Fibroblast of mammary gland (primary cell): ENCODE measurements around the gene SIM2.

Experiments
- DNase-seq: peaks from one replicate; pipeline ENCODE4 v3.0.0-alpha.2; 2010; ENCODE audit warnings: low read depth
- H3K4me3 ChIP-seq: 2 replicates; pipeline ENCODE4 v1.5.1; 2011; ENCODE audit warnings: low read depth, mild to moderate bottlenecking, low read length, moderate library complexity; ENCODE audit not compliant: control insufficient read depth
- TF ChIP-seq, protein P1 (sequence below): conservative IDR thresholded peaks from 2 replicates; pipeline ENCODE4 v1.5.1; 2011; ENCODE audit warnings: low read depth, low read length, inconsistent platforms; ENCODE audit not compliant: control insufficient read depth, insufficient read depth

SIM2 gene

DNA sequence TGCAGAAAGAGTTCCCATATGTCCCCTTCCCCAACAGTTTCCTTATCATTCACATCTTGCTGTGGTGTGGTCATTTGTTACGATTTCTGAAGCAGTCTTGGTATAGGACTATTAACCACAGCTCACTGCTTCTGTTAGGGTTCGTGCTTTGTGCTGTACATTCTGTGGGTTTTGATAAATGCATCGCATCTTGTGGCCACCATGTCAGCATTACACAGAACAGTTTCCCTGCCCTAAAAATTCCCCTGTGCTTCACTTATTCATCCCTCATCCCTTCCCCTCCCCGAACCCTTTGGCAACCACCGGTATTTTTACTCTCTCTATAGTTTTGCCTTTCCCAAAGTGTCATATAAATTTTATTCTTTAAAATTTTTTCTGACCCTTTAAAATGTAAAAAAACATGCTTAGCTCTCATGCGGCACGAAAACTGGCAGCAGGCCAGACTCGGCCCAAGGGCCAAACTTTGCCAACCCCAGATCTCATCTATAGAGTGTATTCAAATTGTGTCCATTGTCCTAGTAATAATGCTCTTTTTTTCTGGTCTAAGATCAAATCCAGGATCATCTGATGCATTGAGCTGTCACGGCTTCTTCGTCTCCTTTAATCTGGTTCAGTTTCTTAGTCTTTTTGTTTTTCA, 78.2 kb downstream of the SIM2 start:
- no peak for DNase-seq
- TF ChIP-seq, protein P1, sequence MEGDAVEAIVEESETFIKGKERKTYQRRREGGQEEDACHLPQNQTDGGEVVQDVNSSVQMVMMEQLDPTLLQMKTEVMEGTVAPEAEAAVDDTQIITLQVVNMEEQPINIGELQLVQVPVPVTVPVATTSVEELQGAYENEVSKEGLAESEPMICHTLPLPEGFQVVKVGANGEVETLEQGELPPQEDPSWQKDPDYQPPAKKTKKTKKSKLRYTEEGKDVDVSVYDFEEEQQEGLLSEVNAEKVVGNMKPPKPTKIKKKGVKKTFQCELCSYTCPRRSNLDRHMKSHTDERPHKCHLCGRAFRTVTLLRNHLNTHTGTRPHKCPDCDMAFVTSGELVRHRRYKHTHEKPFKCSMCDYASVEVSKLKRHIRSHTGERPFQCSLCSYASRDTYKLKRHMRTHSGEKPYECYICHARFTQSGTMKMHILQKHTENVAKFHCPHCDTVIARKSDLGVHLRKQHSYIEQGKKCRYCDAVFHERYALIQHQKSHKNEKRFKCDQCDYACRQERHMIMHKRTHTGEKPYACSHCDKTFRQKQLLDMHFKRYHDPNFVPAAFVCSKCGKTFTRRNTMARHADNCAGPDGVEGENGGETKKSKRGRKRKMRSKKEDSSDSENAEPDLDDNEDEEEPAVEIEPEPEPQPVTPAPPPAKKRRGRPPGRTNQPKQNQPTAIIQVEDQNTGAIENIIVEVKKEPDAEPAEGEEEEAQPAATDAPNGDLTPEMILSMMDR = no peak
- H3K4me3 ChIP-seq = no peak overlapping the region

DNA sequence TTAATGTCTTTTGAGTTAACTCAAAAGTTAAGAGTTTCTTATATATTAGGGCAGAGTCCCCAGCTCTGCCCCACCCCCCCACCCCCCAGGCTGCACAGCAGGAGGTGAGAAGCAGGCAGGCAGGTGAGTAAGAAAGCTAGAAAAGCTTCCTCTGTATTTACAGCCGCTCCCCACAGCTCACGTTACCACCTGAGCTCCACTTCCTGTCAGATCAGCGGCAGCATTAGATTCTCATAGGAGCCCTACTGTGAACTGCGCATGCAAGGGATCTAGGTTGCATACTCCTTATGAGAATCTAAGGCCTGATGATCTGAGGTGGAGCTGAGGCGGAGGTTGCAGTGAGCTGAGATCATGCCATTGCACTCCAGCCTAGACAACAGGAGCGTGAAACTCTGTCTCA, 81.9 kb downstream of the SIM2 start:
- H3K4me3 ChIP-seq = no peak overlapping the region
- no peak for DNase-seq
- TF ChIP-seq, protein P1 = no peak

DNA sequence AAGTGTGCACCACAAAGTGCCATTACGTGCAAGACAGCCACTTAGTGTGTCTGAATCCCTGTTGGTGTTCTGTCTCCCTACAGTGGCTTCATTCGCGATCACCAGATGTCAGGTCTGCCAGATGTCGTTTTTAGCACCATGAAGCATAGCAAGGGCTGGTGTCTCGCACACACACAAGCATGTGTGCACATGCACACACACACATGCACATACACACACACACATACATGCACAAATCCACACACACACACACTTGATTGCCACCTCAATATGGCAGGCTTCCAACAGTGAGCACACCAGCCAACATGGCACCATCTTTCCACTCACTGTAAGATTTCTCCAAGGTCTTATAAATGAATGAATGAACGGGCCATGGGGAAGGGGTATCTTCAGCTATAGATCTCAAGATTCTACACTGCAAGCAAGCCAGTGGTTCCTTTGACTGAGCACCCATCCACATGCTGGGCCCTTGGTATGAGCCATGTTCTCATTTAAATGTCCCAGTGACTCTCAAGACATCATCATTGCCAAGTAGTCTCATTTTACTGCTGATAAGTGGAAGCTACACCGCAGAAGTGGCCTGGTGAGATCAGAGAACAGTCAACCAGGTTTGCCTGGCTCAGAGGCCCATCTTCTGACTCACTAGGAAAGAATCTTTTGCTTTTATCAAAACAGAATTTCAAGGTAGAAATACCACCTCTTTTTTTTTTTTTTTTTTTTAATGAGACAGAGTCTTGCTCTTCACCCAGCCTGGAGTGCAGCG, 84.9 kb downstream of the SIM2 start:
- no peak overlapping the region for H3K4me3 ChIP-seq
- TF ChIP-seq, protein P1 = no peak
- peak; percentile 71 for DNase-seq

DNA sequence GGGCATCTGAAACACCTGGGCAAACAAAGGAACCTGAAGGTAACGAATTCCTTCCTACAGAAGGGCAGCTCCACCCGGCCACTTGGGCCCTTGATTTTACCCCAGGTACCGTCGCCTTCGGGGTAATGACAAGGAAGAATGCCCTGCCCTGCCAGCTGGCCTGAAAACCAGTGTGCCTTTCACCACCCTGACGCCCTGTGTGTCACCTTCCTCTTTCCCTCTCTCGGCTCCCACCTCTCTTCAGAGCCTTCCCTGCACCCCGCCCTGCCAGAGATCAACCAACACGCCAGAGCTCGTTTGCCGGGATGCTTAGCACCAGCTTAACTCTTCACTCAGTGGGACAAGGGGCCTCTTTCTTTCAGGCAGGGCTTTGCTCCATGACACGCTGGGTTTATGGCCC, 86.0 kb downstream of the SIM2 start:
- TF ChIP-seq, protein P1 = no peak
- no peak for DNase-seq
- H3K4me3 ChIP-seq = no peak overlapping the region

DNA sequence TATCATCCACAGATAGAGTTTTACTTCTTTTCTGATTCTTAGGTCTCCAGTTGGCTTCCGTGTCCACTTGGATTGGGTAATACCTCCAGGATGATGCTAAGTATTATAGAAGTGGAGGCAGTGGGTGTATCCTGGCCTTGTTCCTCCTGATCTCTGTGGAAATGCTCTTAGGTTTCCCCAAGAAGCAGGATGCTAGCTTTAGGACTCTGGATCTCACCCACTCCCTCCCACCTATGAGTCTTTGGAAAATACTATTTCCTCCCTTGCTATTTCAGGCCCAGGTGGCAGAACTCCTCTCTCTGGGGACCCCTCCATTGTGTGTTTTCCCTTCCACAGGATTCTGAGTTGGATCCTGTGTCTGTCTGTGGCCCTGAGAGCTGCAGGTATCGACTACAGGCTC, 86.7 kb downstream of the SIM2 start:
- TF ChIP-seq, protein P1 = no peak
- H3K4me3 ChIP-seq = no peak overlapping the region
- DNase-seq = no peak

DNA sequence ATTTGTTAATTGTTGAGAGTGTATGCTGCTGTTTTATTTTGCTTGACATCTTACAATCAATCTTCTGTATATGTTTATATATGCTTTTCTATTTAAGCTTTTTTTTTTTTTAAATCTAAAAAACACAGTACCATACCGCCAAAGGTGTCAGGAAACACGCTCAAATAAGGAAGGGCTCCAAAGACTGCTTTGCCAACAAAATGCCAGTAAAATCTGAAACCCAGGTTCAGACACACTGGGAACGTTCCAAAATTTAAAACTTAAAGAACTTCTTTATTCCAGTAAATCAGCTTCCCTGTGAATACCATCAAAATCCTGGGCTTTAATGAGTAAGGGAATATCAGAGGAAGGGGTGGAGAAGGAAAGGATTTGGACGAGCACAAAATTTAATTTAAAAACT, 87.3 kb downstream of the SIM2 start:
- TF ChIP-seq, protein P1 = no peak
- DNase-seq = no peak
- no peak overlapping the region for H3K4me3 ChIP-seq

DNA sequence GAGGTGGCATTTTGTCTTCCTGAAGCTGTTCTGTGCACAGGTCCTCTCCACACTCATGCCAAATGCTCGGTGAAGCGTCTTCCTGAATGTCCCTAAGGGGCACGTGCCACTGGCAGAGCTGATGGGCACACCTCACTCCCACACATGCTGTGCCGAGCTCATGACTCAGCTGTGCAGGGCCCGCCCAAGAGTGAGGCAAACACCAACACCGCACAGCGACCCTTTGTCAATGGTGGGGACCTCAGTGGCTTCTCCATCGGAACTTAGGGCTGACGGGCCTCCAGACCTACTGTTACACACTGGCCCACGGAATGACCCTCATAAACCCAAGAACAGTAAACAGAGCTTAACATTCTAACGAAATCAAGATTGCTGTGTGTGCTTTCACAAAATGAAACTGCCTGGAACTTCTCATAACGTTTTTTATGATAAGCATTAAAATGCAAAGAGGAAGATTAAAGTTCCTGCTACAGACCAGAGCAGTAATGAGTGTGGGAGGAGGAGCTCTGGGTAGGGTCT, 89.3 kb downstream of the SIM2 start:
- TF ChIP-seq, protein P1 = no peak
- H3K4me3 ChIP-seq = no peak overlapping the region

More for the DNA sequence above, 89.3 kb downstream of the SIM2 start:
- no peak for DNase-seq
